ENCODE data around the gene CADPS2. TPM values are rescaled to one million over a fixed set of nuclear protein-coding genes. Genes with fewer than 3 reads are reported as not detected.

The CADPS2 gene
- total RNA-seq: 20.0 and 22.6 TPM in 2 replicates
- 7.0 and 9.5 TPM in 2 replicates for polyA plus RNA-seq
- 11.9 and 13.5 TPM in 2 replicates for polyA plus RNA-seq (2011; cell fraction: cytosol; rRNA removed)
- polyA plus RNA-seq (2011; cell fraction: nucleus; rRNA removed): 9.4 and 10.7 TPM in 2 replicates
- 14.0 and 23.6 TPM in 2 replicates for polyA plus RNA-seq (2012)
- polyA minus RNA-seq: 28.0 and 29.9 TPM in 2 replicates
- 2.6 TPM for polyA minus RNA-seq (2011; cell fraction: cytosol; rRNA and poly(A)+ RNA removed)
- 37.5 and 44.5 TPM in 2 replicates for polyA minus RNA-seq (2011; cell fraction: nucleus; rRNA and poly(A)+ RNA removed)
- percentile 73 among the genes with signal in this experiment for Bru-seq, nascent RNA
- percentile 54 among the genes with signal in this experiment for BruChase-seq, experiment 1, labeled RNA remaining after a 6-hour chase
- BruChase-seq, experiment 2, labeled RNA remaining after a 2-hour chase: percentile 59 among the genes with signal in this experiment
- long read RNA-seq, partial matches to known transcripts: 6 of 33 reads
- long read RNA-seq, other reads (novel, unspliced or antisense): 27 of 33 reads

DNA sequence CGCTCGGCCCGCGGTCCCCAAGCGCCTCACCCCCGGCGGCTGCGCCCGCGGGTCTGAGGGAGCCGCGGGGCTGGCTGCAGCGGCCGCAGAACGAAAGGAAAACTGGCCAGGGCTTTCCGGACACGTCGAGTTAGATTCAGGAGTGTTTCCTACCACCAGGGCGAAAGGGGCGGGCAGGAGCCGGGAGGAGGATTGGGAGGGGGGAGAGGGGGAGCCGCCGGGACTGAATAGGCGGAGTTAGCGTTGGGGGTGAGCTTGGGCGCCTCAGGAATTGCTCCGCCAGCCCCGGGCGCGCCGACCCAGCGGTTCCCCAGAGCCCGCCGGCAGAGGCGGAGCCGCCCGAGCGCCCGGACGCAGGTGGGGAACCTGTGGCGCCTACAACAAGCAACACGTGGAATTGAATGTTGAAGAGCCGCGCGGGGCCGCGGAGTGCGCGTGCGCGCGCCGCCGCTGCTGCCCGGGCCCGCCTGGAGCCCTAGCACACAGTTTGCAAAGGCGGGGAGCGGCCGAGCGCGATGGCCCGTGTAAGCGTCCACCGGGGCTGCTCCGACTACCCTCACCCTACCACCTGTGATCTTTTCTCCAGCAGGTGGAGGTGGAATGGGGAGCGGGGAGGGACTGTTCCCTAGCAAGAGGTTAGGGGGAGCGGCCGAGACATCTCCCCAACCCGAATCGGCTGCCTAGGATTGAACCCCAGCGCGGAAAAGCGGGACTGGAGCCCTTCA is at the start of gene CADPS2:
Gene CADPS2, minus strand, starts transcription at position 104 of the 725 bp plus-strand sequence. CDS start 123 bp downstream, outside the sequence.
- CTCF ChIA-PET: interaction anchor here (1.0 to 5.9 kb wide), 11 partner anchors 11 to 336 kb away, joined by 3 to 70 read pairs (median 3); no protein-coding TSS in a partner anchor

More for the DNA sequence above, at the start of gene CADPS2:
- no peaks in the 10 kb centered on the region for H3K27me3 ChIP-seq (ENCODE audit: control insufficient read depth in 2 of 2, insufficient read depth in 2 of 2, low read length in 2 of 2)
- no peaks in the 10 kb centered on the region for H3K9me3 ChIP-seq (replicated peaks; ENCODE audit: control insufficient read depth, insufficient read depth, low read length)
- intact Hi-C loops (cut with micrococcal nuclease): loop anchor here (1.0 to 10.0 kb wide), 10 partner anchors 42 to 749 kb away; no protein-coding TSS in a partner anchor
- H3K9ac ChIP-seq (replicated peaks; ENCODE audit: extremely low read depth, insufficient read depth, low read length): peak within 1 kb of the TSS; percentile 85
- dilution Hi-C loops (cut with MboI; ENCODE audit: extremely low pct_ligation_motif_present, low sequenced_read_pairs): no loop called here
- H3K79me2 ChIP-seq (ENCODE audit: control insufficient read depth, insufficient read depth, low read length): peaks cover 2% of the 10 kb centered on the region
- DNase-seq (ENCODE audit: low read depth, low spot score): peak; percentile 92
- no peaks in the 10 kb centered on the region for H3K36me3 ChIP-seq (ENCODE audit: control insufficient read depth in 2 of 2, extremely low read depth in 1 of 2, insufficient read depth in 2 of 2, low read length in 2 of 2)
- H3K4me1 ChIP-seq (ENCODE audit: control insufficient read depth, extremely low read depth, insufficient read depth, low read length): peaks cover 26% of the 10 kb centered on the region
- H3K4me2 ChIP-seq (ENCODE audit: insufficient read depth, low read length): peak within 1 kb of the TSS; percentile 98
- no peaks in the 10 kb centered on the region for H4K20me1 ChIP-seq (replicated peaks; ENCODE audit: control insufficient read depth, extremely low read depth, insufficient read depth, low read length)
- POLR2A ChIA-PET: interaction anchor here (1.6 kb wide), 1 partner anchor 84 kb away, joined by 8 read pairs; no protein-coding TSS in a partner anchor
- H2AFZ ChIP-seq (ENCODE audit: low read depth, low read length): peak within 1 kb of the TSS; percentile 88
- TF ChIP-seq, protein P1, sequence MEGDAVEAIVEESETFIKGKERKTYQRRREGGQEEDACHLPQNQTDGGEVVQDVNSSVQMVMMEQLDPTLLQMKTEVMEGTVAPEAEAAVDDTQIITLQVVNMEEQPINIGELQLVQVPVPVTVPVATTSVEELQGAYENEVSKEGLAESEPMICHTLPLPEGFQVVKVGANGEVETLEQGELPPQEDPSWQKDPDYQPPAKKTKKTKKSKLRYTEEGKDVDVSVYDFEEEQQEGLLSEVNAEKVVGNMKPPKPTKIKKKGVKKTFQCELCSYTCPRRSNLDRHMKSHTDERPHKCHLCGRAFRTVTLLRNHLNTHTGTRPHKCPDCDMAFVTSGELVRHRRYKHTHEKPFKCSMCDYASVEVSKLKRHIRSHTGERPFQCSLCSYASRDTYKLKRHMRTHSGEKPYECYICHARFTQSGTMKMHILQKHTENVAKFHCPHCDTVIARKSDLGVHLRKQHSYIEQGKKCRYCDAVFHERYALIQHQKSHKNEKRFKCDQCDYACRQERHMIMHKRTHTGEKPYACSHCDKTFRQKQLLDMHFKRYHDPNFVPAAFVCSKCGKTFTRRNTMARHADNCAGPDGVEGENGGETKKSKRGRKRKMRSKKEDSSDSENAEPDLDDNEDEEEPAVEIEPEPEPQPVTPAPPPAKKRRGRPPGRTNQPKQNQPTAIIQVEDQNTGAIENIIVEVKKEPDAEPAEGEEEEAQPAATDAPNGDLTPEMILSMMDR (IDR thresholded peaks at IDR 0.05; ENCODE audit: extremely low read depth in 1 of 2, insufficient read depth in 1 of 2, low read depth in 1 of 2, low read length in 2 of 2): peak; percentile 13 to 46
- TF ChIP-seq POLR2AphosphoS5 (IDR thresholded peaks at IDR 0.05; ENCODE audit: insufficient read depth, low read depth, low read length) (peak; percentile 41), MYC (IDR thresholded peaks at IDR 0.05; ENCODE audit: low read depth, low read length) (no peak), EZH2 (IDR thresholded peaks at IDR 0.05; ENCODE audit: borderline replicate concordance, low read depth, low read length, severe bottlenecking) (no peak), POLR2A (IDR thresholded peaks at IDR 0.05; ENCODE audit: low read depth, low read length) (peak; percentile 84)
- TF ChIP-seq, protein P2, sequence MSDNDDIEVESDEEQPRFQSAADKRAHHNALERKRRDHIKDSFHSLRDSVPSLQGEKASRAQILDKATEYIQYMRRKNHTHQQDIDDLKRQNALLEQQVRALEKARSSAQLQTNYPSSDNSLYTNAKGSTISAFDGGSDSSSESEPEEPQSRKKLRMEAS (IDR thresholded peaks at IDR 0.05; ENCODE audit: insufficient read depth, insufficient read length): peak; percentile 8
- peak within 1 kb of the TSS; percentile 51 to 92 (median 70) for H3K4me3 ChIP-seq (replicated peaks in 1 of 3; ENCODE audit: insufficient read depth in 1 of 3, low read depth in 1 of 3, low read length in 3 of 3)
- no TSS peak for BruUV-seq (replicated peaks)
- H3K27ac ChIP-seq (ENCODE audit: insufficient read depth, low read depth, low read length): peak within 1 kb of the TSS; percentile 66
- FAIRE-seq: peak; percentile 88
- H3K9me1 ChIP-seq (replicated peaks; ENCODE audit: control insufficient read depth, extremely low read depth, insufficient read depth, low read length): no peaks in the 10 kb centered on the region
